MM.1S (cell line): ENCODE data around the gene PRPF38A.
A peak's percentile ranks its signal among the peaks of the same experiment; 100 is the strongest.

ENCODE experiments used
- DNase-seq: peaks from one replicate; pipeline ENCODE4 v3.0.0-alpha.2; 2015
- H2AFZ ChIP-seq: fragments of 300-600 bp; sonication (generic); 2 replicates; pipeline ENCODE4 v1.6.0; 2016; ENCODE audit warnings: antibody characterized with exemption, low read length
- H3F3A ChIP-seq: fragments of 300-600 bp; sonication (generic); 2 replicates; pipeline ENCODE4 v1.6.1; 2016; ENCODE audit warnings: mild to moderate bottlenecking, antibody characterized with exemption, low read length, moderate library complexity, mixed read lengths; ENCODE audit not compliant: insufficient read depth
- H3K27ac ChIP-seq: fragments of 300-600 bp; sonication (generic); 2 replicates; pipeline ENCODE4 v1.5.1; 2016; ENCODE audit warnings: mild to moderate bottlenecking, low read length
- H3K27me3 ChIP-seq: fragments of 300-600 bp; sonication (generic); replicated peaks from 2 replicates; pipeline ENCODE4 v1.6.0; 2016; ENCODE audit warnings: low read length; ENCODE audit not compliant: insufficient read depth
- H3K36me3 ChIP-seq: fragments of 300-600 bp; sonication (generic); replicated peaks from 2 replicates; pipeline ENCODE4 v1.6.1; 2016; ENCODE audit warnings: mild to moderate bottlenecking, low read length, mixed read lengths; ENCODE audit not compliant: insufficient read depth
- H3K4me1 ChIP-seq: fragments of 300-600 bp; sonication (generic); 2 replicates; pipeline ENCODE4 v1.6.1; 2016; ENCODE audit warnings: low read length, mixed read lengths
- H3K4me2 ChIP-seq: fragments of 300-600 bp; sonication (generic); 2 replicates; pipeline ENCODE4 v1.6.0; 2016; ENCODE audit warnings: low read depth, low read length
- H3K4me3 ChIP-seq: fragments of 300-600 bp; sonication (generic); 2 replicates; pipeline ENCODE4 v1.5.1; 2016; ENCODE audit warnings: low read length, mixed read lengths
- H3K79me2 ChIP-seq: fragments of 300-600 bp; sonication (generic); 2 replicates; pipeline ENCODE4 v1.6.1; 2016; ENCODE audit warnings: mixed run types, low read length, mixed read lengths
- H3K9ac ChIP-seq: fragments of 300-600 bp; sonication (generic); 2 replicates; pipeline ENCODE4 v1.6.1; 2016; ENCODE audit warnings: low read length, mixed read lengths
- H3K9me2 ChIP-seq: fragments of 300-600 bp; sonication (generic); replicated peaks from 2 replicates; pipeline ENCODE4 v1.6.1; 2016; ENCODE audit warnings: mild to moderate bottlenecking, low read length, mixed read lengths; ENCODE audit not compliant: insufficient read depth
- H3K9me3 ChIP-seq: fragments of 300-600 bp; sonication (generic); replicated peaks from 2 replicates; pipeline ENCODE4 v1.6.1; 2016; ENCODE audit warnings: mild to moderate bottlenecking, low read length, mixed read lengths; ENCODE audit not compliant: insufficient read depth
- H4K20me1 ChIP-seq: fragments of 300-600 bp; sonication (generic); 2 replicates; pipeline ENCODE4 v1.6.1; 2016; ENCODE audit warnings: mild to moderate bottlenecking, low read length, moderate library complexity, mixed read lengths; ENCODE audit not compliant: insufficient read depth
- EZH2 ChIP-seq: fragments of 300-600 bp; sonication (generic); optimal IDR thresholded peaks from 2 replicates; pipeline ENCODE3; 2017; ENCODE audit warnings: low read depth, mild to moderate bottlenecking, antibody characterized with exemption, low read length, mixed read lengths
- EZH2phosphoT487 ChIP-seq: fragments of 300-600 bp; sonication (generic); IDR thresholded peaks from 2 replicates; pipeline ENCODE4 v1.6.1; 2018; ENCODE audit warnings: antibody characterized with exemption, low read length
- TF ChIP-seq, protein P1 (sequence below): fragments of 300-600 bp; sonication (generic); IDR thresholded peaks from 2 replicates; pipeline ENCODE4 v1.5.1; 2016; ENCODE audit warnings: antibody characterized with exemption, low read length, mixed read lengths

The PRPF38A gene

DNA sequence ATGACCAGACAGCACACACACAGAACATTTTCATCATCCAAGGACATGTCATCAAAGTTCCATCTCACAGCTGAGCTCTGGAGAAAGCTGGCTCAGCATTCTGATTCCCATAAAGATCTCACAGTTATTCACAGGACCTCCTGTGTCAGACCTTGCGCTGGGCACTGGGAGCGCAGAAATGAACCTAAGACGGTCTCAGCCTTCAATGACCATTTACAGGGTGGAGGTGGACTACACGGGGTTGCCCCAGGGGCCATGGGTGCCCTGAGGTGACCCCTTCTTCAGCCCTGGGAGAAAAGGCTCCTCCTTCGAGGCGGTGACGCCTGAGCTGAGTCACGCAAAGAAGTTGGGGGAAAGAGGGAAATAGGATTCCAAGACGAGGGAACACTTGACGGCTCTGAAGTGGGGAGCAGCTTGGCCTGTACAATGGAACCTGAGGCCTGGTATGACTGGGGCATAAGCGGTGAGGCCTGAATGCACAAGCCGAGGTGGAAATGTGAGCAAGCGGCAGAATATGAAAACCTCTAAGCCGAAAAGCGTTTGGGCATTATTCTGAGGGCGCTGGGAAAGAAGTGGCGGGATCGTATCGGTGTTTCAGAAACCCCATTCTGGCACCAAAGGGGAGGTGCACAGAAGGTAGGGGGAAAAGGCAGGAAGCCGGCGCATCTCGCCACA is 39.2 kb upstream of the PRPF38A start:
- Histone ChIP-seq H3F3A (peaks cover 10% of the 10 kb centered on the region), H3K27ac (peak overlapping the region; percentile 77; the same call in 1 of the 2 replicates), H3K27me3 (no peaks in the 10 kb centered on the region), H3K9me2 (no peaks in the 10 kb centered on the region), H3K9ac (peak overlapping the region; percentile 94), H3K79me2 (peaks cover 41% of the 10 kb centered on the region), H2AFZ (peak overlapping the region; percentile 82), H3K4me3 (peak overlapping the region; percentile 94), H3K4me2 (peak overlapping the region; percentile 79), H3K36me3 (no peaks in the 10 kb centered on the region), H4K20me1 (no peaks in the 10 kb centered on the region), H3K9me3 (no peaks in the 10 kb centered on the region), H3K4me1 (peaks cover 8% of the 10 kb centered on the region)
- no peak for TF ChIP-seq EZH2
- TF ChIP-seq, protein P1, sequence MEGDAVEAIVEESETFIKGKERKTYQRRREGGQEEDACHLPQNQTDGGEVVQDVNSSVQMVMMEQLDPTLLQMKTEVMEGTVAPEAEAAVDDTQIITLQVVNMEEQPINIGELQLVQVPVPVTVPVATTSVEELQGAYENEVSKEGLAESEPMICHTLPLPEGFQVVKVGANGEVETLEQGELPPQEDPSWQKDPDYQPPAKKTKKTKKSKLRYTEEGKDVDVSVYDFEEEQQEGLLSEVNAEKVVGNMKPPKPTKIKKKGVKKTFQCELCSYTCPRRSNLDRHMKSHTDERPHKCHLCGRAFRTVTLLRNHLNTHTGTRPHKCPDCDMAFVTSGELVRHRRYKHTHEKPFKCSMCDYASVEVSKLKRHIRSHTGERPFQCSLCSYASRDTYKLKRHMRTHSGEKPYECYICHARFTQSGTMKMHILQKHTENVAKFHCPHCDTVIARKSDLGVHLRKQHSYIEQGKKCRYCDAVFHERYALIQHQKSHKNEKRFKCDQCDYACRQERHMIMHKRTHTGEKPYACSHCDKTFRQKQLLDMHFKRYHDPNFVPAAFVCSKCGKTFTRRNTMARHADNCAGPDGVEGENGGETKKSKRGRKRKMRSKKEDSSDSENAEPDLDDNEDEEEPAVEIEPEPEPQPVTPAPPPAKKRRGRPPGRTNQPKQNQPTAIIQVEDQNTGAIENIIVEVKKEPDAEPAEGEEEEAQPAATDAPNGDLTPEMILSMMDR = no peak
- peak; percentile 32 for DNase-seq

DNA sequence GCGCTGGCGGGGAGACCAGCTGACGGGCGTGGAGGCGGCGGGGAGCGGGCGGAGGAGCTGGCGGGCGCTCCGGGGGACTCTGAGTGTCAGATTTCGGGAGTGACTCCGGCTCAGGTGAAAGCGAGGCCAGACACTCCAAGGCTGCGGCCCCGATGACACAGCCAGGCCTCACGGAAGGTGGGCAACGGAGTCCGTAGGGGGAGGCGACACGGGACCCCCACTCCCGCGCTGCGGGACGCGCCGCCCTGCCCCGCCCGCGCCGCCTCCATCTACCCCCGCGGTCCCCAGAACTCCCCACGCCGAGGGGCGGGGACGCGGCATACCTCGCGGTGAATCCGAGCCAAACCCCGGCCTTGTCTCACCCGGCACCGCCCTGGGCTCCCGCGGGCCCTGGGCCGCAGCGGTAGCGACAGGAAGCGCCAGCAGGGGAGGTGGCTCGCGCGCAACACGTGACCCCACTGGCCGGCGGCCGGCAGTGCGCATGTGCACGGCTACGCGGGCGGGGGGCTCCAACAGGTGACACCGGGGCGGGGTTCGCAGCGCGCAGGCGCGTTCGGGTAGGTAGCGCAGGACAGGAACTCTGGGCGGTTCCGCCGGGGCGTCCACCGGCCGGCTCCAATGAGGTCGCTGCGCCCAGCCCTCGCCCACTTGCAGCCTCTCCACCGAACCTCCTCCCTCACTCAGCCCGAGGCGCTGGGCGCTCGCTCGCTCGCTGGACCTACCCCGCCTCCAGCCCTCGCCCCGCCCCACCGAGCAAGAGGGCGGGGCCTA is 38.5 kb upstream of the PRPF38A start, which contains the start of gene CC2D1B:
TSS of gene CC2D1B (minus strand) at position 460 of the 771 bp plus-strand sequence. CDS start 1,585 bp downstream, outside the sequence.
- peak within 1 kb of the TSS; percentile 94 for H3K4me3 ChIP-seq
- peaks cover 41% of the 10 kb centered on the region for H3K79me2 ChIP-seq
- H3K36me3 ChIP-seq = no peaks in the 10 kb centered on the region
- H3K27ac ChIP-seq = peak within 1 kb of the TSS; percentile 77
- peak within 1 kb of the TSS; percentile 94 for H3K9ac ChIP-seq
- H3K9me3 ChIP-seq = no peaks in the 10 kb centered on the region
- H3K9me2 ChIP-seq = no peaks in the 10 kb centered on the region
- TF ChIP-seq EZH2phosphoT487 (no peak), EZH2 (no peak)
- TF ChIP-seq, protein P1 = no peak; the same call in 1 of the 2 replicates
- peaks cover 8% of the 10 kb centered on the region for H3K4me1 ChIP-seq
- no peaks in the 10 kb centered on the region for H3K27me3 ChIP-seq
- H2AFZ ChIP-seq = peak within 1 kb of the TSS; percentile 82
- no peaks in the 10 kb centered on the region for H4K20me1 ChIP-seq
- H3K4me2 ChIP-seq = peak within 1 kb of the TSS; percentile 79
- peaks cover 10% of the 10 kb centered on the region for H3F3A ChIP-seq
- DNase-seq = peak; percentile 99

DNA sequence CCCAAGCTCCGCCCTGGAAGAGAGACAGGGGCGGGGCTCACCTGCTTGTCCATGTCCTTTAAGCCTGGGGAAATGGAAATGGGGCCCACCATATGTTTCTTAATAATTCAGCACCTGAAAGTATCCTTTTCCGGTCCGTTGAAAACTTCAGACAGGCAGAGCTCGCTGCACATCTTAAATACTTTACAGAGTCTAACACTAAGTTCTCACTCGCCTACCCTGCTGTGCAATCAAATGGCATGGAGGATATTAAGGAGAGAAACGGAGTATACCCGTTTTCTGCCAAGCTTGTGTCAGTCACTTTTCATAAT is 37.9 kb upstream of the PRPF38A start:
- peaks cover 38% of the 10 kb centered on the region for H3K79me2 ChIP-seq
- H3F3A ChIP-seq = peaks cover 10% of the 10 kb centered on the region
- no peak for TF ChIP-seq EZH2
- TF ChIP-seq, protein P1 = no peak
- no peak for TF ChIP-seq EZH2phosphoT487
- H3K9me3 ChIP-seq = no peaks in the 10 kb centered on the region
- no peaks in the 10 kb centered on the region for H3K9me2 ChIP-seq
- H3K27me3 ChIP-seq = no peaks in the 10 kb centered on the region
- peak overlapping the region; percentile 60 for H2AFZ ChIP-seq
- peak overlapping the region; percentile 50 for H3K4me2 ChIP-seq
- H3K4me1 ChIP-seq = peaks cover 8% of the 10 kb centered on the region
- DNase-seq = no peak
- no peaks in the 10 kb centered on the region for H3K36me3 ChIP-seq
- H4K20me1 ChIP-seq = no peaks in the 10 kb centered on the region
- peak overlapping the region; percentile 94 for H3K4me3 ChIP-seq
- peak overlapping the region; percentile 94; the same call in 1 of the 2 replicates for H3K9ac ChIP-seq
- H3K27ac ChIP-seq = peak overlapping the region; percentile 77; the same call in 1 of the 2 replicates
